ENCODE results near the gene PLD5. TPM values are rescaled to one million over a fixed set of nuclear protein-coding genes. Genes with fewer than 3 reads are reported as not detected.
"Not testable (repeated sequence)": the region's sequence is repeated elsewhere in the genome, so short reads cannot be mapped to it uniquely, and the experiment has no call there.

The PLD5 gene
- total and polyA plus RNA-seq, 3 experiments from 2014 or later: not detected

- POLR2A ChIA-PET; H3K9me3 Mint-ChIP-seq; H3K27me3 Mint-ChIP-seq; H3K4me1 ChIP-seq (ENCODE audit: insufficient read depth, low read length); H3K27ac Mint-ChIP-seq; H3K27ac ChIP-seq (ENCODE audit: low read depth, low read length); H3K9me3 ChIP-seq (ENCODE audit: low read length); DNase-seq; H3K4me3 ChIP-seq (ENCODE audit: low read length); H3K4me1 Mint-ChIP-seq; H3K4me3 Mint-ChIP-seq; H3K36me3 Mint-ChIP-seq; CTCF ChIA-PET; H3K27me3 ChIP-seq (ENCODE audit: insufficient read depth, low read length, poor library complexity, severe bottlenecking); H3K36me3 ChIP-seq (ENCODE audit: insufficient read depth, low read length): not testable (repeated sequence)
Measured at GRCh38 chr1:242278406-242278805, 246.1 kb downstream of the PLD5 start.

GRCh38 chr1:242276769-242277168 is 247.7 kb downstream of the PLD5 start:
- H3K36me3 ChIP-seq (ENCODE audit: insufficient read depth, low read length); H3K9me3 Mint-ChIP-seq; POLR2A ChIA-PET; H3K27me3 Mint-ChIP-seq; H3K4me1 ChIP-seq (ENCODE audit: insufficient read depth, low read length); CTCF ChIA-PET; H3K27ac ChIP-seq (ENCODE audit: low read depth, low read length); H3K9me3 ChIP-seq (ENCODE audit: low read length); H3K27me3 ChIP-seq (ENCODE audit: insufficient read depth, low read length, poor library complexity, severe bottlenecking); H3K4me3 Mint-ChIP-seq; H3K4me1 Mint-ChIP-seq; H3K4me3 ChIP-seq (ENCODE audit: low read length); H3K36me3 Mint-ChIP-seq; H3K27ac Mint-ChIP-seq; DNase-seq: not testable (repeated sequence)

GRCh38 chr1:242267004-242267403 is 257.5 kb downstream of the PLD5 start:
- H3K9me3 ChIP-seq (ENCODE audit: low read length); POLR2A ChIA-PET; H3K27me3 ChIP-seq (ENCODE audit: insufficient read depth, low read length, poor library complexity, severe bottlenecking); H3K4me1 ChIP-seq (ENCODE audit: insufficient read depth, low read length); H3K27ac ChIP-seq (ENCODE audit: low read depth, low read length); H3K4me3 Mint-ChIP-seq; DNase-seq; H3K27ac Mint-ChIP-seq; H3K27me3 Mint-ChIP-seq; CTCF ChIA-PET; H3K4me1 Mint-ChIP-seq; H3K36me3 ChIP-seq (ENCODE audit: insufficient read depth, low read length); H3K4me3 ChIP-seq (ENCODE audit: low read length); H3K36me3 Mint-ChIP-seq; H3K9me3 Mint-ChIP-seq: not testable (repeated sequence)

- H3K4me3 Mint-ChIP-seq; H3K4me1 ChIP-seq (ENCODE audit: insufficient read depth, low read length); H3K36me3 ChIP-seq (ENCODE audit: insufficient read depth, low read length); H3K36me3 Mint-ChIP-seq; H3K27ac ChIP-seq (ENCODE audit: low read depth, low read length); CTCF ChIA-PET; H3K27me3 ChIP-seq (ENCODE audit: insufficient read depth, low read length, poor library complexity, severe bottlenecking); DNase-seq; H3K9me3 Mint-ChIP-seq; H3K4me3 ChIP-seq (ENCODE audit: low read length); H3K27me3 Mint-ChIP-seq; H3K9me3 ChIP-seq (ENCODE audit: low read length); H3K4me1 Mint-ChIP-seq; H3K27ac Mint-ChIP-seq; POLR2A ChIA-PET: not testable (repeated sequence)
Measured at GRCh38 chr1:242264419-242264818, 260.1 kb downstream of the PLD5 start.

- Histone ChIP-seq H3K4me1 (ENCODE audit: insufficient read depth, low read length) (no peaks in the 10 kb centered on the region), H3K27ac (ENCODE audit: low read depth, low read length) (no peak overlapping the region), H3K9me3 (ENCODE audit: low read length) (no peaks in the 10 kb centered on the region), H3K36me3 (ENCODE audit: insufficient read depth, low read length) (no peaks in the 10 kb centered on the region), H3K4me3 (ENCODE audit: low read length) (no peak overlapping the region), H3K27me3 (ENCODE audit: insufficient read depth, low read length, poor library complexity, severe bottlenecking) (no peaks in the 10 kb centered on the region)
- H3K9me3 Mint-ChIP-seq: no peaks in the 10 kb centered on the region
- no peak overlapping the region for H3K27ac Mint-ChIP-seq
- POLR2A ChIA-PET: no interaction called here
- CTCF ChIA-PET: no interaction called here
- no peak overlapping the region for H3K4me3 Mint-ChIP-seq
- H3K36me3 Mint-ChIP-seq: no peaks in the 10 kb centered on the region
- DNase-seq: no peak
- H3K4me1 Mint-ChIP-seq: peaks cover 0 to 2% (median 0%) of the 10 kb centered on the region in 3 donors
- peaks cover 0 to 2% of the 10 kb centered on the region in 2 donors for H3K27me3 Mint-ChIP-seq
Measured at GRCh38 chr1:242245255-242245654, 279.2 kb downstream of the PLD5 start.

GRCh38 chr1:242243472-242243871 is 281.0 kb downstream of the PLD5 start:
- no peak overlapping the region for H3K4me3 Mint-ChIP-seq
- ChIA-PET CTCF (no interaction called here), POLR2A (no interaction called here)
- peaks cover 0 to 2% (median 0%) of the 10 kb centered on the region in 3 donors for H3K4me1 Mint-ChIP-seq
- no peak overlapping the region for H3K27ac Mint-ChIP-seq
- DNase-seq: no peak
- H3K27me3 Mint-ChIP-seq: peaks cover 0 to 2% of the 10 kb centered on the region in 2 donors
- Histone ChIP-seq H3K4me1 (ENCODE audit: insufficient read depth, low read length) (no peaks in the 10 kb centered on the region), H3K27me3 (ENCODE audit: insufficient read depth, low read length, poor library complexity, severe bottlenecking) (no peaks in the 10 kb centered on the region), H3K9me3 (ENCODE audit: low read length) (no peaks in the 10 kb centered on the region), H3K36me3 (ENCODE audit: insufficient read depth, low read length) (no peaks in the 10 kb centered on the region), H3K27ac (ENCODE audit: low read depth, low read length) (no peak overlapping the region), H3K4me3 (ENCODE audit: low read length) (no peak overlapping the region)
- no peaks in the 10 kb centered on the region for H3K36me3 Mint-ChIP-seq
- H3K9me3 Mint-ChIP-seq: no peaks in the 10 kb centered on the region

- no peaks in the 10 kb centered on the region for H3K9me3 Mint-ChIP-seq
- Histone ChIP-seq H3K27me3 (ENCODE audit: insufficient read depth, low read length, poor library complexity, severe bottlenecking) (no peaks in the 10 kb centered on the region), H3K36me3 (ENCODE audit: insufficient read depth, low read length) (no peaks in the 10 kb centered on the region), H3K27ac (ENCODE audit: low read depth, low read length) (no peak overlapping the region), H3K4me3 (ENCODE audit: low read length) (no peak overlapping the region), H3K9me3 (ENCODE audit: low read length) (no peaks in the 10 kb centered on the region), H3K4me1 (ENCODE audit: insufficient read depth, low read length) (no peaks in the 10 kb centered on the region)
- no peak overlapping the region for H3K4me3 Mint-ChIP-seq
- H3K4me1 Mint-ChIP-seq: peaks cover 0 to 2% (median 0%) of the 10 kb centered on the region in 3 donors
- no peak for DNase-seq
- ChIA-PET POLR2A (no interaction called here), CTCF (no interaction called here)
- no peak overlapping the region for H3K27ac Mint-ChIP-seq
- H3K27me3 Mint-ChIP-seq: peaks cover 0 to 2% of the 10 kb centered on the region in 2 donors
- H3K36me3 Mint-ChIP-seq: no peaks in the 10 kb centered on the region
Measured at GRCh38 chr1:242242983-242243382, 281.5 kb downstream of the PLD5 start.

GRCh38 chr1:242241936-242242335 is 282.6 kb downstream of the PLD5 start:
- Mint-ChIP-seq H3K9me3 (peaks cover 0 to 3% (median 0%) of the 10 kb centered on the region in 5 donors), H3K27me3 (no peaks in the 10 kb centered on the region), H3K36me3 (no peaks in the 10 kb centered on the region), H3K4me3 (no peak overlapping the region), H3K27ac (no peak overlapping the region), H3K4me1 (peaks cover 0 to 2% (median 0%) of the 10 kb centered on the region in 3 donors)
- CTCF ChIA-PET: no interaction called here
- Histone ChIP-seq H3K27ac (ENCODE audit: low read depth, low read length) (no peak overlapping the region), H3K36me3 (ENCODE audit: insufficient read depth, low read length) (no peaks in the 10 kb centered on the region), H3K4me3 (ENCODE audit: low read length) (no peak overlapping the region), H3K9me3 (ENCODE audit: low read length) (no peaks in the 10 kb centered on the region), H3K27me3 (ENCODE audit: insufficient read depth, low read length, poor library complexity, severe bottlenecking) (no peaks in the 10 kb centered on the region), H3K4me1 (ENCODE audit: insufficient read depth, low read length) (no peaks in the 10 kb centered on the region)
- POLR2A ChIA-PET: no interaction called here
- DNase-seq: no peak

- Mint-ChIP-seq H3K36me3 (no peaks in the 10 kb centered on the region), H3K4me1 (peaks cover 0 to 2% (median 0%) of the 10 kb centered on the region in 3 donors), H3K9me3 (peaks cover 0 to 3% (median 0%) of the 10 kb centered on the region in 5 donors), H3K27ac (no peak overlapping the region), H3K27me3 (no peaks in the 10 kb centered on the region), H3K4me3 (no peak overlapping the region)
- H3K4me3 ChIP-seq (ENCODE audit: low read length): no peak overlapping the region
- DNase-seq: no peak
- H3K27me3 ChIP-seq (ENCODE audit: insufficient read depth, low read length, poor library complexity, severe bottlenecking): no peaks in the 10 kb centered on the region
- no peaks in the 10 kb centered on the region for H3K9me3 ChIP-seq (ENCODE audit: low read length)
- no peaks in the 10 kb centered on the region for H3K4me1 ChIP-seq (ENCODE audit: insufficient read depth, low read length)
- POLR2A ChIA-PET: no interaction called here
- CTCF ChIA-PET: no interaction called here
- H3K27ac ChIP-seq (ENCODE audit: low read depth, low read length): no peak overlapping the region
- H3K36me3 ChIP-seq (ENCODE audit: insufficient read depth, low read length): no peaks in the 10 kb centered on the region
Measured at GRCh38 chr1:242240691-242241090, 283.8 kb downstream of the PLD5 start.

Measured in CD8-positive, alpha-beta memory T cell (primary cell).